CD4-positive, alpha-beta T cell treated with Interferon alpha-2 for 1 hour (primary cell): ENCODE results near the gene CALD1.

Experiments used
- DNase-seq, 2 donors: peaks; one replicate each; pipeline ENCODE4 v3.0.0-alpha.2; 2020 to 2022

The CALD1 gene

DNA sequence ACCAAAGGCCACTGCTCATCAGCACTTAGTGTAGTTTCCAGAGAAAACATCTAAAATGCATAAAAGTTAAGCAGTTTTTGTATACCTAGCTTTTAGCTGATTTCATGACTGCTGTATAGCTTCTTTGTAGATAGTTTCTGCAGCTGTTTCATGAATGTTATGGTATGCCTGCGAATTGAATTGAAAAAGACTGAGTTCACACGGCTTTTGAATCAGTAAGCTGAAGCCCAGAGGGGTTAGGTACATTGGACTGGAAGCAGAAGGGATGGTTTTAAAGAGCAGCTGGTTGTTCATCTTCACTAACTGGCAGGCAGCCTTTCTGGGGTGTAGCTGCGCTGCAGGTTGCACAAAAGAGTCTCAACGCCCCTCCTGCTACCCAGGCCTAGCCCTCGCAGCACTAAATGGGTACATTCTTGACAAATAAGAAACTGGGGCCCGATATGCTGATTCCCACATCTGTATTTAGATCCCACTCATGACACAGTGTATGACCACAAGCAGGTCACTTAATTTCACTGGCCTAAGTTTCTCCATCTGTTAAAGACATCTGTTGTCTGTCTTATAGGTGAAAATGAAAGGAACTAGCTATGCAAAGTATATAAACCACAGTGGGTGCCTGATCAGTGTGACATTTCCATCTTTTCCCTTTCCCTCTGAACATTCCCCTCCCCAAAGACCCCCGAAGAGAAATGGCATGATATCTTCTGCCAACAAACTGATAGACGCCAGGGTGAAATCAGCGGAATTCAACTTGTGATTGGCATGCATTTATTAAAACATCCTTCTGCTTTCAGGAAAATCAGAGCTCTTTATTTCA is 120.9 kb downstream of the CALD1 start:
- DNase-seq, result no peak

DNA sequence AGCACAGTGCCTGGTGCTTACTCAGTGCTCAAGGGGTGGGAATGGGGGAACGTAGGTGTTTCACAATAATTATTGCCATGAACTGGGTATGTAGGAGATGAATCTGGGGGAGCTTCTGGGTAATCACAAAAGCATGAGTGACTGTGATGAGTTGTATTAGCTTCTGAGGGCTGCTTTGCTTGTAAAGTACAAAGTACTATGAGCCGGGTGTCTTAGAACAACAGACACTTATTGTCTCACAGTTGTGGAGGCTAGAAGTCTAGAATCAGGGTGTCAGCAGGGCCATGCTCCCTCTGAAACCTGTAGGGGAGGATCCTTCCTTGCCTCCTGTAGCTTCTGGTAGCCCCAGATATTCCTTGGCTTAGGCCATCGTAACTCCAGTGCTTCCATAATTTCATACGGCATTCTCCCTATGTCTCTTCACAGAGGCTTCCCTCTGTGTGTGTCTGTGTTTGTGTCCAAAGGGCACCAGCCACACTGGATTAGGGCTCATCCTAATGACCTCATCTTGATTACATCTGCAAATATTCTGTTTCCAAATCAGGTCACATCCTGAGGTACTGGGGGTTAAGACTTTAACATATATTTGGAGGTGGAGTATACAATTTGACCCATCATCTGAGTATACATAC is 122.1 kb downstream of the CALD1 start:
- DNase-seq, result no peak

DNA sequence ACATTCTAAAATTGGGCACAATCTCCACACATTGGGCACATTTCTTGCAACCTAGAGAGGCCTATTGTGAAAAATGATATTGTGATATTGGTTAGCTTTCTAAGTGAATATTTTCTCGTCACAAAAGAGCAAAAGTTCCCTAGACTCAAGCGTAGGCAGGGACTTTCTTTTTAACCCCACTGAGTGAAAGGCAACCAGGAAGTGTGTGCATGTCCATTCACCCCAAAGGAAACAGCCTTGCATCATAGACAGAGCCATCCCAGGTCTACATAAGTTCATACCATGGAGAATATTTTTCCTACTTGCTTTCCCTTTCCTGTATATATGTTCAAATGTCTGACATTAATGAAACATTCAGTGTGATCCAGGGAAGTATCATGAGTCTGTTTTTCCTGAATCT is 122.6 kb downstream of the CALD1 start:
- DNase-seq, result no peak

DNA sequence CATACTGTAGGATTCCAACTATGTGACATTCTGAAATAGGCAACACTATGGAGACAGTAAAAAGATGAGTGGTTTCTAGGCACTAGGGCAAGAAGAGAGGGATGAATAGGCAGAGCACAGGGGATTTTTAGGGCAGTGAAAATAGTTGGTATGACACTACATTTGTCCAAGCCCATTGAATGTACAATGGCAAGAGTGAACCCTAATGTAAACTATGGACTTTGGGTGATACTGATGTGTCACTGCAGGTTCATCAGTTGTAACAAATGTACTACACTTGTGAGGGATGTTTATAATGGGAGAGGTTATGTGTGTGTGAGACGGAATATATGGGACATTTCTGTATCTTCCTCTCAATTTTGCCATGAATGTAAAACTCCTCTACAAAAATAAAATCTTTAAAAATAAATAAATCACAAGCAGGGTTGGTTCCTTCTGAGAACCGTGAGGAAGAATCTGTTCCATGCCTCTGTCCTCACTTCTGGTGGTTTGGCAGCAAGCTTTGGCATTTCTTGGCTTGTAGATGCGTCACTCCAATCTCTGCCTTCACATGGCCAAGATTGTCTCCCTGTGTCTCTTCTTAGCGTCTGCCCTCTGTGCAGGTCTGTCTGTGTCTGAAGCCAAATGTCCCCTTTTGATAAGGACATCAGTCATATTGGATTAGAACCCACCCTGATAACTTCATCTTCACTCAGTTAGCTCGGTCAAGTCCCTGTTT is 123.8 kb downstream of the CALD1 start:
- no peak for DNase-seq

DNA sequence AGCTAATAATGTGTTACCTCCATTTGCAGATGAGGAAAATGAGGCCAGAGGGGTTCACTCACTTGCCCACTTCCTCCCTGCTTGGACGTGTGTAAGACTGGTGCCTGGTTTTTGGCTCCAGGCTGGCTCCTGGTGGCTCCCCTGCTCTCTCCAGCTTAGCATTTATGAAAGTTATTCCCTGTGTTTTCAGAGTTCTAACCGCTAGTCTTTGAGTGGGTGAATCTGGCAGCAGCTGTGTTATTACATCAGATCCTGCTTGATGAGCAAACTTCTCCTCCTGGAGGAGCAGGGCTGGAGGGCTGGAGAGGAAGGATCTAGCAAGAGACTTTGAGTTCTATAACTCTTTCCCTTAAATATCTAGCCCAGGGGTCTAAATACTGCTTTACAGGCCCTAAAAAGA is 125.9 kb downstream of the CALD1 start:
- DNase-seq, result no peak

DNA sequence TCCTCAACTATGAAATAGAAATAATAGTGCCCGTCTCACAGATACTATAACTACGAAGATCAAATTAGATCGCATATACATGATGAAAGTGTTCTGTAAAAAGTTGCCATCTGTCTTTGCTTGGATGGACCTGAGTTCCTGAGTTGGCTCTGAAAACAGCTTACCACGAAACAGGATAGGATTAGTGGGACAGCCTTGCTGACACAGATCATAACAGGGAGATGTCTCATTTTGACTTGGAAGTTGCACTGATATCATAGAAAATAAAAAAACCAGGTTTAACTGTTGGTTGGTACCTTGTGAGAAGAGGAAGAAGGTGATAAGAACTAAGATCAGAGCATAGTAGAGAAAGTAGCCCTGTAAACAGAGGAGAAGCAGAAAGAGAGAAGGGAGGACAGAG is 127.6 kb downstream of the CALD1 start:
- no peak for DNase-seq

DNA sequence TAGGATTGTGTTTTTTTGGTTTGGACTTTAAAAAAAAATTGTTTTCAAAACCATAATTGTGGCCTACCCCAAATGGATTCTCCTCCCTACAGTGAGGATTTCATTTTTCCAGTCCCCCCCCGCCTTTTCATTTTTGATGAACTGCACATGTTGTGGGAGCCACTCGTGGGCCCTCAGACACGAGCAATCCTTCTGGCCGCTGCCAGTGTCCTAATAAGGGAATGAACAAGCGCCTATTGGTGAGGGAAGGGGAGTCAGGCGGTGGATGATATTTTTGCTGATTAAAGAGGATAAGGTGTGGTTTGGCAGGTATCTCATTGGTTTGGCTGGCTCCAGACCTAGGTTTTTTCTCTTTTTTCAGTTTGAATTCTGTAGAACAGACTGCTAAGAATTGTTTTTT is 128.2 kb downstream of the CALD1 start:
- DNase-seq, result no peak

DNA sequence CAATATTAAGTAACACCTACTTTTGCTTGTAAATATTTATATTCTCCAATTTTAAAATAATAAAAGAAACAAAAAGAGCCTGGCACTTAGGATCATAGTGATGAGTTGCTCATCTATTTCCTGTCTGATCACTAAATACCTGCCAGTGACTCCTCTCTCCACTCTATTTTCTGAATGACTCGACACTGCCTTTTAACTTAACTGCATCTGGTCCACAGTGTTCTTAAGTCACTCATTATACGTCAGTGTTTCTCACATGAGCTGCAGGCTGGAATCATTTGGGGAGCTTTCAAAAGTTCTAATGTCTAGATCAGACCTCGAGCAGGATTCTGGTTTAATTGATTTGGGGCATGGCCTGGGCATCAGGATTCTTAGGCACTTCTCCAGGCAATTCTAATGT is 128.9 kb downstream of the CALD1 start:
- DNase-seq, result no peak

DNA sequence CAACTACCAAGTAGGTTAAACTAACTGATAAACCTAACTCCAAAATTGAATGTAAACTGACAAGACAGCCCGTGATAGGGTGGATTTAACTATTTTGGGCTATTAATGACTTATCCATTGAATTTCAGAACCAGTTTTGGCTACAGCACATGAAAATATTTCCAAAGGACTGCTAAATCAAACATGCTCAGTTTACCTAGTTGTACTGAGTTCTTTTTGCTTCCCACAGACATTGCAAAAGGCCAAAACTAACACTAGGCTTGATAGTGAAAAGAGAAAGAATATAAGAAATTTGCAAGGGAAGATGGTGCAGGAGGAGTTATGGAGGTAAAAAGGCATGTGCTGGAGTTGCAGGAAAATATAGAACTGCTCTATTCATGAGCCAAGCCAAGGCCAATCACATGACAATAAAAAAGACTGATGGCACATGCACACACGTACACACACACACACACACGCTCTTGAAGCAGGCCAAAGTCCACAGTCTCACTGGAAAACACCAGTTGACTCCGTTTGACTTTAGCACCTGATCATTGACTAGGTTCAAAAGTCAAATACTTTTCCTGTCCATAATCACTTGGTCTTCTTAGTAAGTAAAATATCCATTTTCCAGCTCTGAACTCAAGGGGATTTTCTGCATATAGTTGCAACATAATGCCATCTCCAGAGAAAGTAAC is 130.9 kb downstream of the CALD1 start:
- no peak for DNase-seq

DNA sequence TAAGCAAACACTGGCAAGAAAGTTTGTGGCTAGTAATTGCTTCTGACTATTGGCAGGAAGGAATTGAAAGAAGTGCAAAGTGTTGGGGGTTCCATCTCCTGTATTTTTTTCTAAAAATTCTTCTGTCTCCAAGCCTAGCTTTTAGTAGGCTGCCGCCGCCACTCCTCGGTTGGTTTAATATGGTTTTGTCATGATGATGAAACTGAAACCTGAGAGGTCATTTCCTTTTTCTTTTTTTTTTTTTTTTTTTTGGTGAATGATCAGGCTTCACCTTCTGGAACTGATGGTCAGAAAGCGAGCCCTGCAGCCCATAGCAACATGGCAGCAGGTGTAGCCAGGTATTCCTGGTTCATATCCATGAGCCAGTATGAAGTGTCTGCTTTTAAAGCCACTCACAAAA is 131.5 kb downstream of the CALD1 start:
- DNase-seq, result no peak

DNA sequence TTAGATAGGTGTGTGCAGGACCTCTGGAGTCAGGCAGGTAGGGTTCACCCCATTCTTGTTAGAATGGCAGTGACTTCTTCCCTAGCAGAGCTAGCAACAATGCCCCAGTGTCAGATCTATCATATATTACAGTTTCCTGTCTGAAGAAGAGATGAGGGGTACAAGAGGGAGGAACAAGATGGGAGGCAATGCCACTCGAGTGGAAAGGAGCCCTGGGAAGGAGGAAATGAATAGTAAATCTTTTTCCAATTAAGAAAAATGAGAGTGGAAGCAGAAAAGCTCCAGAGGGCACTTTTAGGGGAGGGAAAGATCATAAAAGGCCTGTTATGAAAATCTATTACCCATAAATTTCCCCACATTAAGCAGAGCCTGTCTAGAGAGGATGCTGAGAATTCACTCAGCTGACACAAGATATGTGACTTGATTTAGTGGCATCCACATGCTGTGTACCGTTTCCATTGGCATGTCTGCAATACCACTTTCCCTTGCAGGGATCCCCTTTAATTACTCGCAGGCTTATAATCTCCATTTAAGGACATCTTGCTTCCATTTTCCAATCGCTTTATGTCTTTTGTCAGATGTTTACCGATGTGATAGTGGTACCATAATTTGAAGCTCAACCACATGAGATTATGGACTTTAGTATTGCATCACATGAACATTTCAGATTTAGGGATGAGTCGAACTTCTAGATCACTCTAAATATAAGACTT is 136.9 kb downstream of the CALD1 start:
- DNase-seq, result no peak

DNA sequence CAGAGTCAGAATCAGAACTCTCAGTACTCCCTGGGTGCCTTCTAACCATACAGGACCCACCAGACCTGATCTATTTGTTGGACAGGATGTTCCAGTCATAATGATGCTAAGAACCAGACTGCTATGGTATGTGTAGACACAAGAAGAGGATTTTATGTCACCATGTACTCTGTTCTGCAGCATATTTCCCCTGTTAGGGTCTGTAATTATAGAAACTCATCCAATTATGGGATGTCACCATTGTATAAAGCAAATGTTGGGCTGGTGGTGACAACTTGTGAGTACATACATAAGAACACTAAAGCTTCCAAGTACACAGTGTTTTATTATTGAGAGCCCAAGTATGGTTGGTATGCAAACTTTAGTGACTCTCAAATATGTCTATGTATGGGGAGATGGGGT is 139.8 kb downstream of the CALD1 start:
- DNase-seq, result no peak

DNA sequence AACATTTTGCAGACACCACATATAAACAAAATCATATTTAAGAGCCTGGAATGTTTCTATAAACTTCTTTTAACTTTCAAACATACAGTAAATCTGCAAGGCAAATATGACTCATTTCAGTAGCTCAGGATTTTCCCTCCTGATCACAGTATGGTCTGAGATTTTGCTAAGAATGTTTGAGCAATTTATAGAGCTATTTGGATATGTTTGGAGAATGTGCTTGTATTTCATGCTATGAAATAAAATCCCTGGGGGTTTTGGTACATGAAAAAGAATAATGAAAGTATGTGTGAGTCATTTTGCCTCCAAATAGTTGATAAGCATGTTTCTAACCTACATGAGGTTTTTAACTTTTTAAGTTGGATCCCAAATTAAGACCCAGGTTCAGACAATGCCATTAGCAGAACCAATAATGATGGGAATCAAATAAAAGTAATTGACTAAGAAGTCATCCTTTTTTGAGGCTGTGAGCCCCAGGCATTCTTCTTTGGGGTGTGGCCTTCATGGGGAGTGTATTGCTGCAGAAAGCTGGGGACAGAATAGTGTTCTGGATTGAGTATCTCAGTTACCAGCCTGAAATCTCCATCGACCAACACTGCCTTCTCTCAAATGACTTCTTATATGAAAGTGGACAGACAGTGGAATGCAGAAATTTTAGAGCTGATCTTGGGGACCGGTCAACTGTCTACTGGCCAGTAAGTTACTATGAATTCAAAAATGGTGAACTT is 140.8 kb downstream of the CALD1 start:
- no peak for DNase-seq

DNA sequence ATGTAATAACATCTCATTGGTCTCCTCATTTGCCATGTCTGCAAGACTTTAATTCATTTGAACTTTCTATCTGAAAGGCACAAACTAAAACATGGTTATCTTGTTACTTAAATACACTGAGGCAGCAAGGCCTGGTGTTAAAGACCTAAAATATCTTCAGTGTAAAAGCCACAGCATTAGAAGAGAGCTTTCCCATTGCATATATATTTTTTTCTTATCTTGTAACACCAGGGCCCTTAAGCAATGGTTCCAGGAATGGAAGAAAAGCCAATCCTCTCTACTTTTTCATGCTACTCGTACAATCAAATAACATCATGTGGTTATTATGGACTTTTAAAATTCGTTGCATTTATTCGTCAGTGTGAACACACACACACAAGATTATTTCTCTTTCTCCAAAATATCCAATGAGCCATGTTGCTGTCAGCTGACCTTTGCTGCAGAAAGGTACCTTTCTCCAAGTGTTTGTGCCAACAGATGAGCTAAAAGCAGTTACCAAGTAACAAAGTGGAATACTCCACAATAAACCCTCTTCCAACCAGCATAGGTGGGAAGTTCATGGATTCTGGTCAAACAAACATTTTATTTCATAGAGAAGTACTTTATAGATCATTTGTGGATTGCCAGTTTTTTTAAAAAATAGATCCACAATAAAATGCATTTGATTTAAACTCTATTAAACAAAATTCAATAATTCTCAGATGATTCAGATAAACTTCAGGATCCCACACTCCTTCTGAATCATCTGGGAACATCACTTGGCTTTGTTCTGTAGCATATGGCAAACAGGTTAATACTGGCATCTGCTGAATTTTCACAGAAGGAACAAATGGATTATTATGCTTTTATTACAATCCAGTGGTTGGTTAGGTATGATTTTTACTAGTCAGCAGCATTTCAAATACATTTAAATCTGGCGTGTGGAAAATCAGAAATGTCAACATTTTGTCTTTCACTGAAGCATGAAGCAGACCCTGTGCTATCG is 143.6 kb downstream of the CALD1 start:
- DNase-seq, result no peak

DNA sequence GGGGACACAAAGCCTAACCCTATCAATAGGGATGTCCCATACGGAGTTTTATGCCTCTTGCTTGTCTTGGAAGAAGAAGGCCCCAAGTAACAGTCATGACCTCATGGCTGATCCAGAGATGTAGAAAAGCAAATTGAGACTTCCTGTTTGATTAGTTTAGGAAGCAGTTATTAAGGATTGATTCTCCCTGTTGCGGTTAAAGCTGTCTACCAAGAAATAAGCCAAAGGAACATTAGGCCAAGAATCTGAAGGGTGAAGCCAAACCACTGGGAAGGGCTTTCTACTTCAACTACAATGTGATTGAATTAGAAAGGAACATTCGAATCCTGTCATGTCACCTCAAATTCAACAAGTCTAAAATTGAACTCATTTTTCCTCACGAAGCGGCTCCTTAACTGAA is 146.3 kb downstream of the CALD1 start:
- DNase-seq, result no peak

DNA sequence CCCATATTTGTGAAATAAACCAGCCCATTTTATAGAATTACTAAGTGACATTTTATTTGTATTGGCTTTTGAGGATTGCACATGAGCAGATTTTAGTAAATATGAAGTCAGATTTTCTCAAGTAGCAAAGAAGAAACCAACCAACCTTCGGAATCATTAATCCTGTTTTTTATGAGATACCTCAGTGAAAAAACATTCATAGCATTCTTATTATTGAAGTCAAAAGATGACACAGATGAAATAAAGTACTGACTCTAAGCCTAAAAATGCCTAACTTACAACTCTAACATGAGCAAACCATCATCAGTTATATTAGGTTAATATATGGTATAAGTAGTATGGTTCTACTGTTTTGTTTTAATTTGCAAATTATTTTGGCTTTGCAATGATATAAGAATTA is 147.0 kb downstream of the CALD1 start:
- DNase-seq, result no peak

DNA sequence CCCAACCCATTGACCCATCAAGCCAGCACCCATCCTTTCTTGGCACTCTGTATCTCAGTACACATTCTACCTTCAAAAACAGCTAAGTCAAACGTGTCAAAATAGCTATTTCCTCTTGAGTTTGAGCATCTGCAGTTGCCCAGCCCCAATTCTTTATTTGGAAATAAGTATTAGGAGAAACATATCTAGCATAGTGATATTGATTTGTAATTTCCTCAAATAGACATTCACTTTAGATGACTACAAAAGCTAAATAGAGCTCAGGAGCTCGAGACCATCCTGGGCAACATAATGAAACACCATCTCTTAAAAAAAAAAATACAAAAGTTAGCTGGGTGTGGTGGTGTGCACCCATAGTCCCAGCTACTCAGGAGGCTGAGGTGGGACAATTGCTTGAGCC is 147.6 kb downstream of the CALD1 start:
- no peak for DNase-seq

DNA sequence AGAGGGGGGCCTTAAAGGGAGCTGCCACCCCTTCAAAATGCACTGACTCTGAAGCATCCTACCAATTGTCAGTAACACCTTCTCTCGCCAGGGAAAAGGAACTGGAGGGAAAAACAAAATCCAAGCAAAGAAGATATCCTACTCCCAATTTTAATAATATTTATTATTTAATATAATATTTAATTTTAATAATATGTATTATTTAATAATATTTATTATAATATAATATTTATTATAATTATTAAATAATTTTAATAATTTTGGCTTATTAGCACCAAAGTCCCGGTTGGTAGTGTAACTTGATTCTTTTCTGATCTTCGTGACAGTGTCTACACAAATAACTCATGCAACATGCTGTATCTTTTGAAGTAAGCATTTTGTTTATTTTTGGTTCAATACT is 148.3 kb downstream of the CALD1 start:
- DNase-seq, result no peak

DNA sequence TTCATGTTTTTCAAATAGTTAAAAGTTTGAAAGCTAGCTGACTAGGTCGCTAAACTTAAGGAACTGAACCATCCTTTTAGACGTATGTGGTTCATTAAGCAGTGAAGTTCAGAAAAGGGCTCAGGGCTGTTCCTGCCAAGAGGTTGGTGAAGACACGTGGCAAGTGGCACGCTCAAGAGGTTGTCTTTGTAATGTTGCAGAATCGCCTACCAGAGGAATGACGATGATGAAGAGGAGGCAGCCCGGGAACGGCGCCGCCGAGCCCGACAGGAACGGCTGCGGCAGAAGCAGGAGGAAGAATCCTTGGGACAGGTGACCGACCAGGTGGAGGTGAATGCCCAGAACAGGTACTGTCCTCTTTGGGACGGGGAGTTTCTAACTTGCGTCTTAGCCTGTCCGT is 149.1 kb downstream of the CALD1 start:
- no peak for DNase-seq

DNA sequence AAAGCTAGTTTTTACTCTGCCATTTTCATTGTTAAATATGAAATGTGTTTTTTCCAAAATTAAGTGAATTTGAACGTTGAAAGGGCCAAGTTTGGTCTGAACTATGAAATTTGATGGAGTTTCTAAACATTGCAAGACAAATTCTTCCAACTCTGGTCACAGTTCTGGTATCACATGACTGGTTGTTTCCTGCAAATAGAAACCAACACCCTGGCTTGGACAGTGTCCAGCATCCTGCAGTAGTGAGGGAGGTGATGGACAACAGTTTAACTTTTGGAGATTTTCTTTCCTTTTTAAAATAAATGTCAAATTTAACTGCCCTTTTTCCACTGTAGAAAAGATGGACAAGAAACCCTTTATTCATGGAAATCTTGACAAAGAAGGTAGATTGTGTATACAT is 152.1 kb downstream of the CALD1 start:
- DNase-seq, result no peak
